K562 (cell line): ENCODE measurements around the gene CDR2L. TPM values are rescaled to one million over a fixed set of nuclear protein-coding genes. Genes with fewer than 3 reads are reported as not detected.
A peak's percentile ranks its signal among the peaks of the same experiment; 100 is the strongest.
"Not testable (repeated sequence)": the region's sequence is repeated elsewhere in the genome, so short reads cannot be mapped to it uniquely, and the experiment has no call there.

Experiments used
- ATAC-seq: fragments of 200-7000 bp; cut with Tn5 transposase; 3 replicates; pipeline ENCODE4 v1.9.1; 2020; ENCODE audit warnings: moderate library complexity
- BruUV-seq: library from RNA; stranded (reverse); fragments of 400-500 nt; replicated peaks from 2 replicates; lab custom pipeline; 2021; lab: Mats Ljungman, UMichigan
- CTCF ChIA-PET: fragments of 300-600 bp; formaldehyde crosslinking; extraction: SDS; loops from one replicate; lab custom pipeline; 2021; ENCODE audit warnings: low intra/inter-chr PET ratio; lab: Yijun Ruan, JAX
- POLR2A ChIA-PET: fragments of 300-600, 350-650 bp; sonication (Branson Sonifier 250); formaldehyde crosslinking; extraction: SDS; loops from one replicate; lab custom pipeline; 2021; ENCODE audit warnings: antibody characterized with exemption, inconsistent platforms; lab: Yijun Ruan, JAX
- DNase-seq, 4 experiments: peaks; one replicate each; pipeline versions ENCODE4 v3.0.0 to v3.0.0-alpha.2; 2011 to 2018; ENCODE audit warnings: low spot score in 3 of 4, mixed read lengths in 3 of 4; ENCODE audit errors: extremely low read depth in 1 of 4
- FAIRE-seq: peaks from 2 replicates; lab custom pipeline; 2011; peaks lifted over from hg19 to GRCh38; lab: Jason Lieb, UNC
- H2AFZ ChIP-seq: 2 replicates; pipeline ENCODE4 v1.6.0; 2011; ENCODE audit warnings: low read depth, low read length, control low read depth, inconsistent platforms
- H3K27ac ChIP-seq: fragments of 200-600 bp; 3 replicates; pipeline ENCODE4 v1.8.0; 2011; ENCODE audit warnings: low read depth, mild to moderate bottlenecking, control low read depth, inconsistent platforms, low read length, moderate library complexity, mixed read lengths; ENCODE audit errors: extremely low read depth
- H3K27me3 ChIP-seq, 2 experiments: fragments of 300-600 bp in 1 of 2; 2 replicates in 1 of 2; 3 replicates in 1 of 2; pipeline versions ENCODE4 v1.6.0 to v1.8.0; 2011; ENCODE audit warnings: inconsistent platforms in 2 of 2, low read length in 2 of 2, mild to moderate bottlenecking in 1 of 2, mixed read lengths in 1 of 2, moderate library complexity in 1 of 2; ENCODE audit not compliant: control insufficient read depth in 2 of 2, insufficient read depth in 2 of 2
- H3K36me3 ChIP-seq: fragments of 300-600 bp; 3 replicates; pipeline ENCODE4 v1.8.0; 2011; ENCODE audit warnings: mild to moderate bottlenecking, low read length, inconsistent platforms; ENCODE audit not compliant: control insufficient read depth, insufficient read depth
- H3K4me1 ChIP-seq, 2 experiments: fragments of 200-600 bp in 1 of 2; replicated peaks in 1 of 2; 2 replicates in 1 of 2; 3 replicates in 1 of 2; pipeline versions ENCODE4 v1.5.1 to v1.8.0; 2011; ENCODE audit warnings: inconsistent platforms in 2 of 2, low read length in 2 of 2, mild to moderate bottlenecking in 1 of 2, mixed read lengths in 1 of 2, moderate library complexity in 1 of 2; ENCODE audit not compliant: control insufficient read depth in 2 of 2, insufficient read depth in 2 of 2
- H3K4me2 ChIP-seq: 2 replicates; pipeline ENCODE4 v1.6.1; 2011; ENCODE audit warnings: low read length, control low read depth, inconsistent platforms, mixed read lengths; ENCODE audit not compliant: insufficient read depth
- H3K4me3 ChIP-seq: fragments of 200-600 bp; sonication (generic), shearing (Covaris generic); 2 replicates; pipeline ENCODE4 v1.5.1; 2016; ENCODE audit warnings: control low read depth, inconsistent platforms
- H3K79me2 ChIP-seq: fragments of 200-600 bp; 3 replicates; pipeline ENCODE4 v1.8.0; 2011; ENCODE audit warnings: low read length, inconsistent platforms; ENCODE audit not compliant: control insufficient read depth, insufficient read depth
- H3K9ac ChIP-seq, 2 experiments: 2 replicates each; pipeline versions ENCODE4 v1.6.0 to v1.6.1; 2011; ENCODE audit warnings: low read depth in 2 of 2, low read length in 2 of 2, control low read depth in 1 of 2, inconsistent platforms in 1 of 2, mild to moderate bottlenecking in 1 of 2, mixed read lengths in 1 of 2; ENCODE audit not compliant: insufficient read depth in 1 of 2
- H3K9me1 ChIP-seq: one replicate; pipeline ENCODE4 v1.6.0; 2011; ENCODE audit warnings: inconsistent platforms, mild to moderate bottlenecking, low read length, moderate library complexity; ENCODE audit not compliant: control insufficient read depth, insufficient read depth
- H3K9me3 ChIP-seq: replicated peaks from 2 replicates; pipeline ENCODE4 v1.5.1; 2011; ENCODE audit warnings: low read depth, low read length, inconsistent platforms; ENCODE audit not compliant: control insufficient read depth, insufficient read depth
- H4K20me1 ChIP-seq: replicated peaks from 2 replicates; pipeline ENCODE4 v1.6.1; 2011; ENCODE audit warnings: low read length, inconsistent platforms, mixed read lengths; ENCODE audit not compliant: control insufficient read depth, insufficient read depth
- CBFA2T3 ChIP-seq: fragments of 450-650 bp; IDR thresholded peaks from 2 replicates; pipeline ENCODE4 v1.6.1; 2017
- HLTF ChIP-seq: fragments of 450-650 bp; IDR thresholded peaks from 2 replicates; pipeline ENCODE4 v1.6.1; 2016
- KDM1A ChIP-seq, 2 experiments: fragments of 450-650 bp; IDR thresholded peaks; 2 replicates each; pipeline ENCODE4 v1.6.1; 2016; ENCODE audit warnings: mild to moderate bottlenecking in 2 of 2
- MXD1 ChIP-seq: fragments of 250-450 bp; sonication (Bioruptor Pico); IDR thresholded peaks from 2 replicates; pipeline ENCODE4 v1.8.0; 2021; ENCODE audit warnings: borderline replicate concordance, mild to moderate bottlenecking, moderate library complexity; ENCODE audit not compliant: poor library complexity, severe bottlenecking
- RREB1 ChIP-seq: fragments of 250-450 bp; sonication (Bioruptor Pico); IDR thresholded peaks from 2 replicates; pipeline ENCODE4 v1.4.0; 2020
- ZNF121 ChIP-seq: sonication (generic); formaldehyde crosslinking; conservative IDR thresholded peaks from 2 replicates; pipeline ENCODE4 v1.8.0; 2022; ENCODE audit warnings: missing genetic modification reagents
- WGBS: fragments of 100-300 bp; shearing (Covaris generic); methylation state at CpG from one replicate; pipeline ENCODE4 v1.1.6; 2016; ENCODE audit warnings: low coverage, mixed read lengths; ENCODE audit not compliant: insufficient coverage; ENCODE audit errors: missing lambda C conversion rate; 5-methylcytosine and 5-hydroxymethylcytosine counted together
- in situ Hi-C: fragments of 300-500 bp; cut with MboI; formaldehyde crosslinking; loops from 4 replicates; pipeline ENCODE4 v1.15.0; 2018; ENCODE audit warnings: inconsistent platforms, mixed read lengths
- intact Hi-C: fragments of 100-400 bp; cut with micrococcal nuclease; formaldehyde crosslinking; loops from 2 replicates; pipeline ENCODE4 v1.14.2; 2022
- polyA plus RNA-seq, 8 experiments: library from polyadenylated mRNA; depleted of rRNA in 4 of 8; stranded (reverse) in 5 of 8; unstranded in 3 of 8; fragments of >200 nt; fragmentation: Nextera tagmentation in 2 of 8; fragmentation: Illumina TruSeq in 1 of 8; extraction: Ambion mirVana in 2 of 8; extraction: Trizol in 1 of 8; gene quantifications; 2 replicates each; pipeline versions ENCODE4 v1.2.1 to v1.2.3, GENCODE V29; 2011 to 2014; ENCODE audit warnings: inconsistent platforms in 1 of 8, missing spikeins in 1 of 8
- total RNA-seq, 7 experiments: library from RNA; depleted of rRNA in 6 of 7; stranded (reverse); fragments of >200 nt in 6 of 7; fragmentation: Illumina TruSeq in 2 of 7; extraction: Trizol in 2 of 7; gene quantifications; 2 replicates each; pipeline versions ENCODE4 v1.2.1 to v1.2.3, GENCODE V29; 2011 to 2021; ENCODE audit warnings: low replicate concordance in 1 of 7

CDR2L gene
- total and polyA plus RNA-seq, 9 of the 15 experiments (the other 6 are each of a cell fraction or from before 2014, with no cell fraction given): 2.7 to 16.0 (median 7.3) TPM

GRCh38 chr17:75006084-75006483 is 18.7 kb downstream of the CDR2L start:
- H3K9me1 ChIP-seq, H3K27me3 ChIP-seq, FAIRE-seq, H3K4me3 ChIP-seq, H3K9ac ChIP-seq, BruUV-seq, ATAC-seq, H3K9me3 ChIP-seq, H4K20me1 ChIP-seq, DNase-seq, H3K27ac ChIP-seq, H2AFZ ChIP-seq, H3K79me2 ChIP-seq, H3K4me2 ChIP-seq, in situ Hi-C loops: not testable (repeated sequence)
- peaks cover 8 to 25% of the 10 kb centered on the region in 2 experiments; a peak in 4 of 5 replicates for H3K4me1 ChIP-seq
- POLR2A ChIA-PET: interaction anchor here (0.6 to 3.4 kb wide), 9 partner anchors 12 to 122 kb away, joined by 3 to 16 read pairs (median 4); no protein-coding TSS in a partner anchor
- peaks cover 15% of the 10 kb centered on the region; the same call in 1 of the 3 replicates for H3K36me3 ChIP-seq
- intact Hi-C loops: loop anchor here (1.0 to 10.0 kb wide), 2 partner anchors 45 to 81 kb away; partner anchors contain the start of genes OTOP2 and USH1G
- TF ChIP-seq ZNF121 (CRISPR knock-in tag): peak; percentile 78
- CTCF ChIA-PET: interaction anchor here (0.7 to 2.5 kb wide), 2 partner anchors 19 to 45 kb away, joined by 3 to 40 read pairs; partner anchors contain the start of gene CDR2L
- WGBS: 80% methylated on average over 6 of the region's 6 CpGs

GRCh38 chr17:75006653-75007052 is 19.2 kb downstream of the CDR2L start:
- Histone ChIP-seq H3K4me1 (peaks cover 11 to 25% of the 10 kb centered on the region in 2 experiments; a peak in 4 of 5 replicates), H3K27me3 (no peaks in the 10 kb centered on the region), H3K36me3 (peaks cover 13% of the 10 kb centered on the region; the same call in 1 of the 3 replicates), H4K20me1 (no peaks in the 10 kb centered on the region), H3K9me3 (no peaks in the 10 kb centered on the region), H3K27ac (no peak overlapping the region), H2AFZ (no peak overlapping the region; the same call in 1 of the 2 replicates), H3K4me3 (no peak overlapping the region), H3K4me2 (no peak overlapping the region), H3K79me2 (no peaks in the 10 kb centered on the region), H3K9me1 (peaks cover 3% of the 10 kb centered on the region), H3K9ac (0 out of 4 replicates have a peak overlapping the region, but pooled peaks of 1 of the 2 experiments have one; percentile 37)
- ChIA-PET CTCF (interaction anchor here (0.7 to 2.5 kb wide), 2 partner anchors 19 to 45 kb away, joined by 3 to 40 read pairs; partner anchors contain the start of gene CDR2L), POLR2A (interaction anchor here (1.1 to 3.4 kb wide), 6 partner anchors 12 to 121 kb away, joined by 3 to 16 read pairs (median 6); no protein-coding TSS in a partner anchor)
- peak; percentile 93 for FAIRE-seq
- peak; percentile 45 to 69 (median 62) for DNase-seq
- in situ Hi-C loops (no loop called here), intact Hi-C loops (loop anchor here (1.0 to 10.0 kb wide), 2 partner anchors 45 to 82 kb away; partner anchors contain the start of genes OTOP2 and USH1G)
- 12% methylated on average over 5 of the region's 5 CpGs for WGBS
- ATAC-seq: peak; percentile 83
- no TSS peak for BruUV-seq
- TF ChIP-seq MXD1 (CRISPR knock-in tag): no peak
- TF ChIP-seq CBFA2T3: peak; percentile 48
- TF ChIP-seq KDM1A (IDR thresholded peaks at IDR 0.05): peak in 1 of 2 experiments; percentile 50; a peak in 1 of 4 replicates
- no peak for TF ChIP-seq HLTF
- TF ChIP-seq RREB1: peak; percentile 87
